DMS153 treated with DMSO at 0.1 percent for 48 hours (cell line): ENCODE measurements around the gene IL17A.
A peak's percentile ranks its signal among the peaks of the same experiment; 100 is the strongest.

ENCODE experiments used
- DNase-seq: peaks from one replicate; lab custom pipeline; 2025; ENCODE audit not compliant: unreplicated experiment; lab: John Stamatoyannopoulos, UW

IL17A gene

GRCh38 chr6:52210227-52210626, 24.1 kb downstream of the IL17A start:
- DNase-seq: no peak

GRCh38 chr6:52213127-52213526, 27.0 kb downstream of the IL17A start:
- DNase-seq: no peak

- DNase-seq: no peak
These were observed 29.6 kb downstream of the IL17A start for GRCh38 chr6:52215787-52216186.

- no peak for DNase-seq
These were observed 30.9 kb downstream of the IL17A start for GRCh38 chr6:52216932-52217575.

- no peak for DNase-seq
These were observed 31.6 kb downstream of the IL17A start for GRCh38 chr6:52217761-52218160.

GRCh38 chr6:52221302-52221701, 35.1 kb downstream of the IL17A start:
- DNase-seq: no peak

- no peak for DNase-seq
These were observed 41.3 kb downstream of the IL17A start for GRCh38 chr6:52227495-52227894.

GRCh38 chr6:52230685-52231084, 44.5 kb downstream of the IL17A start:
- DNase-seq: no peak

- DNase-seq: no peak
These were observed 45.4 kb downstream of the IL17A start for GRCh38 chr6:52231406-52232127.

- DNase-seq: no peak
These were observed 46.8 kb downstream of the IL17A start for GRCh38 chr6:52233005-52233404.

GRCh38 chr6:52233975-52234823, 48.0 kb downstream of the IL17A start:
- peak; percentile 41 for DNase-seq
